Bone marrow (tissue), 2 donors: Measurements from ENCODE around the gene KRTAP27-1.

Experiments
- DNase-seq, 2 donors: peaks; one replicate each; lab custom pipeline; 2025; lab: John Stamatoyannopoulos, UW

The KRTAP27-1 gene

GRCh38 chr21:30289215-30289614 is 48.3 kb downstream of the KRTAP27-1 start, which contains the start of gene KRTAP25-1:
KRTAP25-1 (minus strand) TSS chr21:30289514; CDS start chr21:30289490, 24 bp downstream.
- DNase-seq: no peak
